HepG2 (cell line): Measurements from ENCODE around the gene CPT1C.

Source experiments
- CSRNP1 ChIP-seq: sonication (generic); formaldehyde crosslinking; IDR thresholded peaks from 2 replicates; pipeline ENCODE4 v1.8.1; 2023; ENCODE audit warnings: mild to moderate bottlenecking, missing genetic modification reagents
- FOXA1 ChIP-seq, 2 experiments: fragments of 450-650 bp in 1 of 2; sonication (generic) in 1 of 2; formaldehyde crosslinking in 1 of 2; IDR thresholded peaks; 2 replicates each; pipeline versions ENCODE4 v1.4.0 to v1.6.1; 2016 to 2020; ENCODE audit warnings: missing genetic modification reagents in 1 of 2
- POLR2AphosphoS5 ChIP-seq: IDR thresholded peaks from 2 replicates; pipeline ENCODE4 v1.6.1; 2012; ENCODE audit warnings: low read depth, low read length
- ZNF343 ChIP-seq: sonication (generic); formaldehyde crosslinking; IDR thresholded peaks from 2 replicates; pipeline ENCODE4 v1.4.0; 2020; ENCODE audit warnings: mild to moderate bottlenecking, missing genetic modification reagents
- TF ChIP-seq, protein P1 (sequence below): fragments of 450-650 bp; IDR thresholded peaks from 2 replicates; pipeline ENCODE4 v1.6.1; 2017; ENCODE audit warnings: mild to moderate bottlenecking
- TF ChIP-seq, protein P2 (sequence below): sonication (generic); formaldehyde crosslinking; IDR thresholded peaks from 2 replicates; pipeline ENCODE4 v1.5.0; 2020; ENCODE audit warnings: mild to moderate bottlenecking, missing genetic modification reagents, moderate library complexity

DNA sequence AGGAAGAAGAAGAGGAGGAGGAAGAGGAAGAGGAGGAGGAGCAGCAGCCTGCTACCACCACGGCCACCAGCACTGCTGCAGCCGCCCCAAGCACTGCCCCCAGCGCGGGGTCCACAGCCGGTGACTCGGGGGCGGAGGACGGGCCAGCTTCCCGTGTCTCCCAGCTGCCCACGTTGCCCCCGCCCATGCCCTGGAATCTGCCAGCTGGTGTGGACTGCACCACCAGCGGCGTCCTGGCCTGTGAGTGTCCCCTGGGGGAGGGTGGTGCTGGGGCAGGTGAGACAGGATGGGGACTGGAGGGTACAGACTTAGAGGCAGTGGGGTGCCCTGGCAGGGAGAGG is 37.5 kb upstream of the CPT1C start:
- TF ChIP-seq, protein P1, sequence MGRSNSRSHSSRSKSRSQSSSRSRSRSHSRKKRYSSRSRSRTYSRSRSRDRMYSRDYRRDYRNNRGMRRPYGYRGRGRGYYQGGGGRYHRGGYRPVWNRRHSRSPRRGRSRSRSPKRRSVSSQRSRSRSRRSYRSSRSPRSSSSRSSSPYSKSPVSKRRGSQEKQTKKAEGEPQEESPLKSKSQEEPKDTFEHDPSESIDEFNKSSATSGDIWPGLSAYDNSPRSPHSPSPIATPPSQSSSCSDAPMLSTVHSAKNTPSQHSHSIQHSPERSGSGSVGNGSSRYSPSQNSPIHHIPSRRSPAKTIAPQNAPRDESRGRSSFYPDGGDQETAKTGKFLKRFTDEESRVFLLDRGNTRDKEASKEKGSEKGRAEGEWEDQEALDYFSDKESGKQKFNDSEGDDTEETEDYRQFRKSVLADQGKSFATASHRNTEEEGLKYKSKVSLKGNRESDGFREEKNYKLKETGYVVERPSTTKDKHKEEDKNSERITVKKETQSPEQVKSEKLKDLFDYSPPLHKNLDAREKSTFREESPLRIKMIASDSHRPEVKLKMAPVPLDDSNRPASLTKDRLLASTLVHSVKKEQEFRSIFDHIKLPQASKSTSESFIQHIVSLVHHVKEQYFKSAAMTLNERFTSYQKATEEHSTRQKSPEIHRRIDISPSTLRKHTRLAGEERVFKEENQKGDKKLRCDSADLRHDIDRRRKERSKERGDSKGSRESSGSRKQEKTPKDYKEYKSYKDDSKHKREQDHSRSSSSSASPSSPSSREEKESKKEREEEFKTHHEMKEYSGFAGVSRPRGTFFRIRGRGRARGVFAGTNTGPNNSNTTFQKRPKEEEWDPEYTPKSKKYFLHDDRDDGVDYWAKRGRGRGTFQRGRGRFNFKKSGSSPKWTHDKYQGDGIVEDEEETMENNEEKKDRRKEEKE, result no peak
- TF ChIP-seq ZNF343 (CRISPR knock-in tag) (no peak), POLR2AphosphoS5 (no peak), CSRNP1 (no peak), FOXA1 (IDR thresholded peaks at IDR 0.05) (no peak), FOXA1 (CRISPR knock-in tag; IDR thresholded peaks at IDR 0.05) (no peak)
- TF ChIP-seq, protein P2, sequence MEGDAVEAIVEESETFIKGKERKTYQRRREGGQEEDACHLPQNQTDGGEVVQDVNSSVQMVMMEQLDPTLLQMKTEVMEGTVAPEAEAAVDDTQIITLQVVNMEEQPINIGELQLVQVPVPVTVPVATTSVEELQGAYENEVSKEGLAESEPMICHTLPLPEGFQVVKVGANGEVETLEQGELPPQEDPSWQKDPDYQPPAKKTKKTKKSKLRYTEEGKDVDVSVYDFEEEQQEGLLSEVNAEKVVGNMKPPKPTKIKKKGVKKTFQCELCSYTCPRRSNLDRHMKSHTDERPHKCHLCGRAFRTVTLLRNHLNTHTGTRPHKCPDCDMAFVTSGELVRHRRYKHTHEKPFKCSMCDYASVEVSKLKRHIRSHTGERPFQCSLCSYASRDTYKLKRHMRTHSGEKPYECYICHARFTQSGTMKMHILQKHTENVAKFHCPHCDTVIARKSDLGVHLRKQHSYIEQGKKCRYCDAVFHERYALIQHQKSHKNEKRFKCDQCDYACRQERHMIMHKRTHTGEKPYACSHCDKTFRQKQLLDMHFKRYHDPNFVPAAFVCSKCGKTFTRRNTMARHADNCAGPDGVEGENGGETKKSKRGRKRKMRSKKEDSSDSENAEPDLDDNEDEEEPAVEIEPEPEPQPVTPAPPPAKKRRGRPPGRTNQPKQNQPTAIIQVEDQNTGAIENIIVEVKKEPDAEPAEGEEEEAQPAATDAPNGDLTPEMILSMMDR, result no peak
